ENCODE measurements around the gene LONP1.
"Not testable (repeated sequence)": the region's sequence is repeated elsewhere in the genome, so short reads cannot be mapped to it uniquely, and the experiment has no call there.

The LONP1 gene

DNA sequence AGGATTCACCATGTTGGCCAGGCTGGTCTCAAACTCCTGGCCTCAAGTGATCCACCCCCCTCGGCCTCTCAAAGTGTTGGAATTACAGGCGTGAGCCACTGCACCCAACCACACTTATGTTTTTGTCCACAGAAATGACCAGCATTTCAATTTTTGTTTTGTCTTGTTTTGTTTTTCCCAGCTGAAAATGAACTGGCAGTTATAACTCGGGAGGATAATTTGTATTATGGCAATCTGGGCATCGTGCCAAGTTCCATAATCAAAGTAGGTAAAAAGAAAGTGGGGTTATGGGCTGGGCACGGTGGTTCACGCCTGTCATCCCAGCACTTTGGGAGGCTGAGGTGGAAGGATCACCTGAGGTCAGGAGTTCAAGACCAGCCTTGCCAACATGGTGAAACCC lies 29.0 kb upstream of the LONP1 start:
- WGBS (ENCODE audit: insufficient coverage), result 79% methylated on average over 6 of the region's 6 CpGs
- not testable (repeated sequence) for H3K27ac ChIP-seq (ENCODE audit: insufficient read depth in 1 of 2, low read depth in 1 of 2, low read length in 2 of 2, poor library complexity in 1 of 2, severe bottlenecking in 2 of 2); H3K27me3 ChIP-seq (replicated peaks in 2 of 5; ENCODE audit: control insufficient read depth in 4 of 5, insufficient read depth in 5 of 5, low read length in 4 of 5); H3K4me1 ChIP-seq (ENCODE audit: control extremely low read depth in 1 of 4, control insufficient read depth in 4 of 4, insufficient read depth in 4 of 4, low read length in 3 of 4); H3K36me3 ChIP-seq (ENCODE audit: control insufficient read depth in 4 of 4, insufficient read depth in 4 of 4, low read length in 3 of 4); DNase-seq; H3K9me3 ChIP-seq (ENCODE audit: control extremely low read depth in 1 of 5, control insufficient read depth in 4 of 5, insufficient read depth in 2 of 5, low read depth in 1 of 5, low read length in 4 of 5); H3K4me3 ChIP-seq (ENCODE audit: control insufficient read depth in 1 of 7, extremely low read depth in 1 of 7, insufficient read depth in 4 of 7, low read depth in 2 of 7, low read length in 6 of 7)
- POLR2A ChIA-PET, result interaction anchor here (0.6 kb wide), 1 partner anchor 10 kb away, joined by 6 read pairs; no protein-coding TSS in a partner anchor
- CTCF ChIA-PET, result interaction anchor here (0.6 kb wide), 1 partner anchor 1332 kb away, joined by 3 read pairs; no protein-coding TSS in a partner anchor

DNA sequence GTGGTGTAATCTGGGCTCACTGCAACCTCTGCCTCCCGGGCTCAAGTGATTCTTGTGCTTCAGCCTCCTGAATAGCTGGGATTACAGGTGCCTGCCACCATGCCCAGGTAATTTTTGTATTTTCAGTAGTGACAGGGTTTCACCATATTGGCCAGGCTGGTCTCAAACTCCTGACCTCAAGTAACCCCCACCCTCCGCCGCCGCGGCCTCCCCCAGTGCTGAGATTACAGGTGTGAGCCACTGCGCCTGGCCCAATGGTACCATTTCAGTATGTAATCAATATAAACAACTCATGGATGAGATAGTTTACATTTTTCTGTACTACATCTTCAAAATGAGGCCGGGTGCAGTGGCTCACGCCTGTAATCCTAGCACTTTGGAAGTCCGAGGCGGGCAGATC lies 25.1 kb upstream of the LONP1 start:
- H3K27me3 ChIP-seq (replicated peaks in 2 of 5; ENCODE audit: control insufficient read depth in 4 of 5, insufficient read depth in 5 of 5, low read length in 4 of 5); H3K36me3 ChIP-seq (ENCODE audit: control insufficient read depth in 4 of 4, insufficient read depth in 4 of 4, low read length in 3 of 4); CTCF ChIA-PET; H3K9me3 ChIP-seq (ENCODE audit: control extremely low read depth in 1 of 5, control insufficient read depth in 4 of 5, insufficient read depth in 2 of 5, low read depth in 1 of 5, low read length in 4 of 5); H3K27ac ChIP-seq (ENCODE audit: insufficient read depth in 1 of 2, low read depth in 1 of 2, low read length in 2 of 2, poor library complexity in 1 of 2, severe bottlenecking in 2 of 2); H3K4me3 ChIP-seq (ENCODE audit: control insufficient read depth in 1 of 7, extremely low read depth in 1 of 7, insufficient read depth in 4 of 7, low read depth in 2 of 7, low read length in 6 of 7); POLR2A ChIA-PET; DNase-seq; H3K4me1 ChIP-seq (ENCODE audit: control extremely low read depth in 1 of 4, control insufficient read depth in 4 of 4, insufficient read depth in 4 of 4, low read length in 3 of 4): not testable (repeated sequence)
- 96% methylated on average over 5 of the region's 10 CpGs for WGBS (ENCODE audit: insufficient coverage)

DNA sequence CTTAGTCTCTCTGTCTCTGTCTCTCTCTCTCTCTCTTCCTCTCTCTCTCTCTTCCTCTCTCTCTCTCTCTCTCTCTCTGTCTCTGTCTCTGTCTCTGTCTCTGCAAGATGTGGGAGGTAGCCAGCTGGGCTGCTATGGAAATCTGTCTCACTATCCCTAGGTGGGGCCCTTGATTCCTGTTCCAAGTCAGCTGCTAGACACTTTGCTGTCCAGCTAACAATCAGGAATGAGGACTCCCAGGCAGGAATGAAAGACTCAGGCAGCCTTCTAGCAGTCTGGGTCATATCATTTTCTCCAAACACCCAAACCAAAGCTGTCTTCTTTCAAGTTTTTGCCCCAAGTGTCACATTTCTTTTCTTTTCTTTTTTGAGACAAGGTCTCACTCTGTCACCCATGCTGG lies 23.7 kb upstream of the LONP1 start:
- DNase-seq, result no peak
- no peak overlapping the region for H3K4me3 ChIP-seq (ENCODE audit: control insufficient read depth in 1 of 7, extremely low read depth in 1 of 7, insufficient read depth in 4 of 7, low read depth in 2 of 7, low read length in 6 of 7)
- POLR2A ChIA-PET, result no interaction called here
- no peaks in the 10 kb centered on the region for H3K4me1 ChIP-seq (ENCODE audit: control extremely low read depth in 1 of 4, control insufficient read depth in 4 of 4, insufficient read depth in 4 of 4, low read length in 3 of 4)
- H3K27me3 ChIP-seq (replicated peaks in 2 of 5; ENCODE audit: control insufficient read depth in 4 of 5, insufficient read depth in 5 of 5, low read length in 4 of 5), result no peaks in the 10 kb centered on the region
- no peaks in the 10 kb centered on the region for H3K9me3 ChIP-seq (ENCODE audit: control extremely low read depth in 1 of 5, control insufficient read depth in 4 of 5, insufficient read depth in 2 of 5, low read depth in 1 of 5, low read length in 4 of 5)
- CTCF ChIA-PET, result no interaction called here
- no peak overlapping the region for H3K27ac ChIP-seq (ENCODE audit: insufficient read depth in 1 of 2, low read depth in 1 of 2, low read length in 2 of 2, poor library complexity in 1 of 2, severe bottlenecking in 2 of 2)
- H3K36me3 ChIP-seq (ENCODE audit: control insufficient read depth in 4 of 4, insufficient read depth in 4 of 4, low read length in 3 of 4), result no peaks in the 10 kb centered on the region

DNA sequence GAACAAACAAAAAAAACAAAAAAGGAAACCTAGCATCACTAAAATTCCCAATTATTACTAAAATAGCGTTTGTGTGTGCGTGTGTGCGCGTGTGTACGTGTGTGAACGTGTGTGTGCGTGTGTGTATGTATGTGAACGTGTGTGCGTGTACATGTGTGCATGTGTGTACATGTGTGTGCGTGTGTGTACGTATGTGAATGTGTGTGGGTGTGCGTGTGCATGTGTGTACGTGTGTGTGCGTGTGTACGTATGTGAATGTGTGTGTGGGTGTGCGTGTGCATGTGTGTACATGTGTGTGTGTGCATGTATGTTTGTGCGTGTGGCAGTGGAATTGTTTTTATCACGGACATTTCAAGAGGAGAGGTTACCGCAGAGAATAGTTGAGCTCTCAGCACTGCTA lies 22.1 kb upstream of the LONP1 start:
- ChIA-PET POLR2A (no interaction called here), CTCF (no interaction called here)
- no peak for DNase-seq
- no peak overlapping the region for H3K4me3 ChIP-seq (ENCODE audit: control insufficient read depth in 1 of 7, extremely low read depth in 1 of 7, insufficient read depth in 4 of 7, low read depth in 2 of 7, low read length in 6 of 7)
- no peak overlapping the region for H3K27ac ChIP-seq (ENCODE audit: insufficient read depth in 1 of 2, low read depth in 1 of 2, low read length in 2 of 2, poor library complexity in 1 of 2, severe bottlenecking in 2 of 2)
- no peaks in the 10 kb centered on the region for H3K27me3 ChIP-seq (replicated peaks in 2 of 5; ENCODE audit: control insufficient read depth in 4 of 5, insufficient read depth in 5 of 5, low read length in 4 of 5)
- 92% methylated on average over 9 of the region's 19 CpGs for WGBS (ENCODE audit: insufficient coverage)
- no peaks in the 10 kb centered on the region for H3K36me3 ChIP-seq (ENCODE audit: control insufficient read depth in 4 of 4, insufficient read depth in 4 of 4, low read length in 3 of 4)
- H3K4me1 ChIP-seq (ENCODE audit: control extremely low read depth in 1 of 4, control insufficient read depth in 4 of 4, insufficient read depth in 4 of 4, low read length in 3 of 4), result no peaks in the 10 kb centered on the region
- no peaks in the 10 kb centered on the region for H3K9me3 ChIP-seq (ENCODE audit: control extremely low read depth in 1 of 5, control insufficient read depth in 4 of 5, insufficient read depth in 2 of 5, low read depth in 1 of 5, low read length in 4 of 5)

DNA sequence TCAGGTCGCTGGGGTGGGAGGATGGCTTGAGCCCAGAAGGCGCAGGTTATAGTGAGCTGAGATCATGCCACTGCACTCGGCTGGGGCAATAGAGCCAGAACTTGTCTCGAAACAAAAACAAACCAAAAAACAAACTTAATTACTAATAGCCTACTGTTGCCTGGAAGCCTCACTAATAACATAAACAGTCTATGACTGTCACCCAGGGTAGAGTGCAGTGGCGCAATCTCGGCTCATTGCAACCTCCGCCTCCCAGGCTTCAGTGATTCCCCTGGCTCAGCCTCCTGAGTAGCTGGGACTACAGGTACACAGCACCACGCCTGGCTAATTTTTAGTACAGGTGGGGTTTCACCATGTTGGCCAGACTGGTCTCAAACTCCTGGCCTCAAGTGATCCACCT lies 18.5 kb upstream of the LONP1 start:
- ChIA-PET POLR2A (no interaction called here), CTCF (no interaction called here)
- Histone ChIP-seq H3K27me3 (replicated peaks in 2 of 5; ENCODE audit: control insufficient read depth in 4 of 5, insufficient read depth in 5 of 5, low read length in 4 of 5) (no peaks in the 10 kb centered on the region), H3K4me1 (ENCODE audit: control extremely low read depth in 1 of 4, control insufficient read depth in 4 of 4, insufficient read depth in 4 of 4, low read length in 3 of 4) (no peaks in the 10 kb centered on the region), H3K9me3 (ENCODE audit: control extremely low read depth in 1 of 5, control insufficient read depth in 4 of 5, insufficient read depth in 2 of 5, low read depth in 1 of 5, low read length in 4 of 5) (no peaks in the 10 kb centered on the region), H3K27ac (ENCODE audit: insufficient read depth in 1 of 2, low read depth in 1 of 2, low read length in 2 of 2, poor library complexity in 1 of 2, severe bottlenecking in 2 of 2) (no peak overlapping the region), H3K4me3 (ENCODE audit: control insufficient read depth in 1 of 7, extremely low read depth in 1 of 7, insufficient read depth in 4 of 7, low read depth in 2 of 7, low read length in 6 of 7) (no peak overlapping the region), H3K36me3 (ENCODE audit: control insufficient read depth in 4 of 4, insufficient read depth in 4 of 4, low read length in 3 of 4) (no peaks in the 10 kb centered on the region)
- 90% methylated on average over 5 of the region's 8 CpGs for WGBS (ENCODE audit: insufficient coverage)
- no peak for DNase-seq

DNA sequence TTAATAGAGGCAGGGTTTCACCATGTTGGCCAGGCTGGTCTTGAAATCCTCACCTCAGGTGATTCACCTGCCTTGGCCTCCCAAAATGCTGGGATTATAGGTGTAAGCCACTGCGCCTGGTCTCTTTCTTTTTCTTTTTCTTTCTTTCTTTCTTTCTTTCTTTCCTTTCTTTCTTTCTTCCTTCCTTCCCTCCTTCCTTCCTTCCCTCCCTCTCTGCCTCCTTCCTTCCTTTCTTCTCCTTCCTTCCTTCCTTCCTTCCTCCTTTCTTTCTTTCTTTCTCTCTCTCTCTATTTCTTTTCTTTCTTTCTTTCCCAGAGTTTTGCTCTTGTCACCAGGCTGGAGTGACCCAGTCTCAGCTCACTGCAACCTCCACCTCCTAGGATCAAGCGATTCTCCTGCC lies 13.2 kb upstream of the LONP1 start:
- 100% methylated on average over 2 of the region's 2 CpGs for WGBS (ENCODE audit: insufficient coverage)
- POLR2A ChIA-PET; H3K4me1 ChIP-seq (ENCODE audit: control extremely low read depth in 1 of 4, control insufficient read depth in 4 of 4, insufficient read depth in 4 of 4, low read length in 3 of 4); H3K9me3 ChIP-seq (ENCODE audit: control extremely low read depth in 1 of 5, control insufficient read depth in 4 of 5, insufficient read depth in 2 of 5, low read depth in 1 of 5, low read length in 4 of 5); DNase-seq; H3K27ac ChIP-seq (ENCODE audit: insufficient read depth in 1 of 2, low read depth in 1 of 2, low read length in 2 of 2, poor library complexity in 1 of 2, severe bottlenecking in 2 of 2); H3K4me3 ChIP-seq (ENCODE audit: control insufficient read depth in 1 of 7, extremely low read depth in 1 of 7, insufficient read depth in 4 of 7, low read depth in 2 of 7, low read length in 6 of 7); H3K27me3 ChIP-seq (replicated peaks in 2 of 5; ENCODE audit: control insufficient read depth in 4 of 5, insufficient read depth in 5 of 5, low read length in 4 of 5); H3K36me3 ChIP-seq (ENCODE audit: control insufficient read depth in 4 of 4, insufficient read depth in 4 of 4, low read length in 3 of 4): not testable (repeated sequence)
- CTCF ChIA-PET, result interaction anchor here (0.6 kb wide), 1 partner anchor 317 kb away, joined by 3 read pairs; no protein-coding TSS in a partner anchor

DNA sequence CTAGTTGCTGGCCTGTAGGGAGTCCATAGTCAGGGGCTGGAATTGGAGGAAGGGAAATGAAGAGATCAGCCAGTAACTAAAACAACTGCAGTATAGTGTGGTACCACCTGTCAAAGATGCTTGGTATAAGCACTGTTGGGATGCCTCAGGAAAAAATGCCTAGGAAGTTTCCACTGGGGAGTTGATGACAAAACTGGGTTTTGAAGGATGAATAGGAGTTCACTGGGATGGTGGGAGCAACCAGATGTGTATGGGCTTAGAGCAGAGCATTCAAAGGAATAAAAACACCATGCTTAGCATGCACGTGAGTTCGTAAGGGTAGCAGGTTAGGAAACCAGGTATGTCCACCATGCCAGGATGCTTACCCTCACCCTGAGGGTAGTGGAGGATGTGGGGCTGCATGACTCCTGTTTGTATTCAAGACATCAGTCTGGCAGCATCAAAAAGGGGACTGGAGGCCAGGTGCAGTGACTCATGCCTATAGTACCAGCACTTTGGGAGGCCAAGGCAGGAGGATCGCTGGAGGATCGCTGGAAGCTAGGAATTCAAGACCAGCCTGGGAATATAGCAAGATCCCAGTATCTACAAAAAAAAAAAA lies 7.6 kb upstream of the LONP1 start:
- no peak overlapping the region for H3K27ac ChIP-seq (ENCODE audit: insufficient read depth in 1 of 2, low read depth in 1 of 2, low read length in 2 of 2, poor library complexity in 1 of 2, severe bottlenecking in 2 of 2)
- ChIA-PET CTCF (no interaction called here), POLR2A (no interaction called here)
- WGBS (ENCODE audit: insufficient coverage), result 96% methylated on average over 2 of the region's 4 CpGs
- no peaks in the 10 kb centered on the region for H3K27me3 ChIP-seq (replicated peaks in 2 of 5; ENCODE audit: control insufficient read depth in 4 of 5, insufficient read depth in 5 of 5, low read length in 4 of 5)
- no peak overlapping the region for H3K4me3 ChIP-seq (ENCODE audit: control insufficient read depth in 1 of 7, extremely low read depth in 1 of 7, insufficient read depth in 4 of 7, low read depth in 2 of 7, low read length in 6 of 7)
- no peaks in the 10 kb centered on the region for H3K36me3 ChIP-seq (ENCODE audit: control insufficient read depth in 4 of 4, insufficient read depth in 4 of 4, low read length in 3 of 4)
- peaks cover 0 to 2% (median 0%) of the 10 kb centered on the region in 5 experiments for H3K9me3 ChIP-seq (ENCODE audit: control extremely low read depth in 1 of 5, control insufficient read depth in 4 of 5, insufficient read depth in 2 of 5, low read depth in 1 of 5, low read length in 4 of 5)
- no peaks in the 10 kb centered on the region for H3K4me1 ChIP-seq (ENCODE audit: control extremely low read depth in 1 of 4, control insufficient read depth in 4 of 4, insufficient read depth in 4 of 4, low read length in 3 of 4)
- DNase-seq, result no peak
